GM12878 (cell line): ENCODE measurements around the gene DAO. TPM values are rescaled to one million over a fixed set of nuclear protein-coding genes. Genes with fewer than 3 reads are reported as not detected.

Experiments
- BHLHE40 ChIP-seq, 2 experiments: fragments of 450-650 bp in 1 of 2; IDR thresholded peaks; 2 replicates each; pipeline ENCODE4 v1.6.1; 2011 to 2017; ENCODE audit warnings: low read depth in 2 of 2, borderline replicate concordance in 1 of 2, improper control_type of control experiment in 1 of 2, low read length in 1 of 2, mild to moderate bottlenecking in 1 of 2
- BMI1 ChIP-seq: fragments of 450-650 bp; IDR thresholded peaks from 2 replicates; pipeline ENCODE4 v1.6.1; 2016; ENCODE audit warnings: mild to moderate bottlenecking, moderate library complexity, borderline replicate concordance
- BRCA1 ChIP-seq: IDR thresholded peaks from 2 replicates; pipeline ENCODE4 v1.6.1; 2011; ENCODE audit warnings: low read depth, low read length, improper control_type of control experiment
- CBFB ChIP-seq: IDR thresholded peaks from 2 replicates; pipeline ENCODE4 v1.6.1; 2016; ENCODE audit warnings: antibody characterized with exemption, low read depth
- CHD2 ChIP-seq: IDR thresholded peaks from 2 replicates; pipeline ENCODE4 v1.6.1; 2011; ENCODE audit warnings: low read depth, low read length, improper control_type of control experiment, borderline replicate concordance
- CREM ChIP-seq: IDR thresholded peaks from 2 replicates; pipeline ENCODE4 v1.6.1; 2014; ENCODE audit warnings: antibody characterized with exemption, low read depth
- CTCF ChIP-seq, 3 experiments: IDR thresholded peaks in 2 of 3; conservative IDR thresholded peaks in 1 of 3; 2 replicates each; pipeline ENCODE4 v1.5.1; 2011; ENCODE audit warnings: low read depth in 3 of 3, low read length in 3 of 3, mild to moderate bottlenecking in 3 of 3, control low read depth in 2 of 3, moderate library complexity in 2 of 3, inconsistent platforms in 1 of 3, mixed read lengths in 1 of 3; ENCODE audit not compliant: control insufficient read depth in 2 of 3, insufficient read depth in 1 of 3; ENCODE audit errors: extremely low read depth in 1 of 3
- HDGF ChIP-seq: fragments of 450-650 bp; IDR thresholded peaks from 2 replicates; pipeline ENCODE4 v1.6.1; 2016; ENCODE audit warnings: antibody characterized with exemption
- IKZF2 ChIP-seq, 2 experiments: fragments of 450-650 bp; IDR thresholded peaks; 2 replicates each; pipeline ENCODE4 v1.6.1; 2017; ENCODE audit warnings: mild to moderate bottlenecking in 2 of 2, moderate library complexity in 2 of 2
- MEF2A ChIP-seq: IDR thresholded peaks from 2 replicates; pipeline ENCODE4 v1.6.1; 2011; ENCODE audit warnings: low read depth, mild to moderate bottlenecking, low read length, moderate library complexity; ENCODE audit not compliant: insufficient read depth
- MEF2B ChIP-seq: fragments of 450-650 bp; IDR thresholded peaks from 2 replicates; pipeline ENCODE4 v1.6.1; 2018; ENCODE audit warnings: mild to moderate bottlenecking, moderate library complexity; ENCODE audit not compliant: partially characterized antibody, poor library complexity, severe bottlenecking
- MTA2 ChIP-seq: fragments of 450-650 bp; IDR thresholded peaks from 2 replicates; pipeline ENCODE4 v1.6.1; 2016; ENCODE audit warnings: low read depth, mild to moderate bottlenecking, moderate library complexity
- MTA3 ChIP-seq: IDR thresholded peaks from 2 replicates; pipeline ENCODE4 v1.6.1; 2012; ENCODE audit warnings: low read length, inconsistent platforms, borderline replicate concordance
- NFIC ChIP-seq: IDR thresholded peaks from 2 replicates; pipeline ENCODE4 v1.6.1; 2012; ENCODE audit warnings: low read depth, mild to moderate bottlenecking, inconsistent platforms, low read length, moderate library complexity
- PAX5 ChIP-seq: IDR thresholded peaks from 2 replicates; pipeline ENCODE4 v1.6.1; 2011; ENCODE audit warnings: low read depth, low read length, borderline replicate concordance
- PML ChIP-seq: IDR thresholded peaks from 2 replicates; pipeline ENCODE4 v1.6.1; 2012; ENCODE audit warnings: low read length, inconsistent platforms
- POLR2AphosphoS2 ChIP-seq: IDR thresholded peaks from 2 replicates; pipeline ENCODE4 v1.6.1; 2011; ENCODE audit warnings: low read depth, mild to moderate bottlenecking, low read length, improper control_type of control experiment, moderate library complexity
- RAD21 ChIP-seq: IDR thresholded peaks from 2 replicates; pipeline ENCODE4 v1.6.1; 2011; ENCODE audit warnings: mild to moderate bottlenecking, low read depth, low read length, moderate library complexity; ENCODE audit not compliant: insufficient read depth
- RUNX3 ChIP-seq: IDR thresholded peaks from 2 replicates; pipeline ENCODE4 v1.6.1; 2012; ENCODE audit warnings: low read length, inconsistent platforms
- TCF12 ChIP-seq: IDR thresholded peaks from 2 replicates; pipeline ENCODE4 v1.6.1; 2011; ENCODE audit warnings: low read depth, mild to moderate bottlenecking, low read length
- WRNIP1 ChIP-seq: IDR thresholded peaks from 2 replicates; pipeline ENCODE4 v1.6.1; 2011; ENCODE audit warnings: low read depth, low read length, improper control_type of control experiment, borderline replicate concordance
- YY1 ChIP-seq: IDR thresholded peaks from 2 replicates; pipeline ENCODE4 v1.6.1; 2011; ENCODE audit warnings: low read depth, mild to moderate bottlenecking, low read length
- polyA plus RNA-seq, 11 experiments: library from polyadenylated mRNA; depleted of rRNA in 4 of 11; unstranded in 6 of 11; stranded (reverse) in 5 of 11; fragments of >200 nt; fragmentation: Nextera tagmentation in 4 of 11; fragmentation: Illumina TruSeq in 1 of 11; extraction: Ambion mirVana in 4 of 11; extraction: Trizol in 1 of 11; gene quantifications; 1 replicate in 1 of 11; 2 replicates in 10 of 11; pipeline versions ENCODE4 v1.2.1 to v1.2.3, GENCODE V29; 2011 to 2016; ENCODE audit warnings: inconsistent platforms in 2 of 11, missing spikeins in 2 of 11, low read depth in 1 of 11
- total RNA-seq, 4 experiments: library from RNA; depleted of rRNA in 3 of 4; stranded (reverse); fragments of >200 nt in 3 of 4; fragmentation: Illumina TruSeq in 1 of 4; extraction: Trizol in 1 of 4; gene quantifications; 2 replicates each; pipeline versions ENCODE4 v1.2.1 to v1.2.3, GENCODE V29; 2013 to 2021
- TF ChIP-seq, protein P1 (sequence below): IDR thresholded peaks from 2 replicates; pipeline ENCODE4 v1.6.1; 2012; ENCODE audit warnings: low read depth, low read length, improper control_type of control experiment
- TF ChIP-seq, protein P2 (sequence below): fragments of 450-650 bp; IDR thresholded peaks from 2 replicates; pipeline ENCODE4 v1.6.1; 2017; ENCODE audit warnings: mild to moderate bottlenecking, moderate library complexity

The DAO gene
- total and polyA plus RNA-seq, 10 of the 15 experiments (the other 5 are each of a cell fraction or from before 2014, with no cell fraction given), result 0.15 TPM; not detected in 9

DNA sequence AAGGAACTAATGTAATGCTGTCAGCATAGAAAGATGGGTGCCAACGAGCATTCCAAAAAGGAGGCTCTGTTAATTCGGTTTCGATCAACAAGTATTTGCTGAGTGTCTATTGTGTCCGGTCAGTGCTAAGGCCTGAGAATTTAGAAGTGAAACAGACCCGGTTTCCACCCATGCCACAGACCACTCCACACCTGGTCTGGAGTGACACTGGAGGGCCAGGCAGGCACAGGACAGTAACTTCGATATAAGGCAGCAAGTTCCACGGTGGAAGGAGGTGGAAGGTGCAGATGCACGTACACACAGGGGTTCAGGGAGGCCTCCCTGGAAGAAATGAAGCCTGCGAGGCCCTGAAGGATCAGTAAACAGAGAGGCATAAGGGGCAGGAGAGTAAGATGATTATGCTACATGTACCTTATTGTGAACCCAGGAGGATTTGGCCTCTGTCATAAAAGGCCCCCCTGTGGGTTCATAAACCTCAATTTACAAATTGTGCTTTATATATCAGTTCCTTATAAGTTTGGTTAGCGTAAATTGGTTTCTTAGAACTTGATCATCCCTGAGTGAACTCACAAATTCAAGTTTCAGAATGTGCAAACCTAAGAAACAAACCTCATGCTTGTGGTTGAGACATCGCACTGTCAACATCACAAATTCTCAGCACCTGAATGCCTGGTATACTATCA, 48.4 kb upstream of the DAO start (continued):
- TF ChIP-seq IKZF2 (IDR thresholded peaks at IDR 0.05) (peak; percentile 28 to 48; a peak in 1 of 4 replicates), RUNX3 (peak; percentile 97), WRNIP1 (no peak), CHD2 (0 out of 2 replicates have a peak, but pooled peaks have one; percentile 47), PML (no peak), MEF2B (peak; percentile 70), POLR2AphosphoS2 (no peak), RAD21 (no peak), BRCA1 (no peak), YY1 (no peak), NFIC (peak; percentile 82), BMI1 (peak; percentile 60; the same call in 1 of the 2 replicates), CTCF (IDR thresholded peaks at IDR 0.05 in 2 of 3, conservative IDR thresholded peaks at IDR 0.05 in 1 of 3; ENCODE audit: control insufficient read depth in 2 of 3, extremely low read depth in 1 of 3, insufficient read depth in 1 of 3, low read depth in 3 of 3, low read length in 3 of 3) (no peak), CREM (peak; percentile 47; the same call in 1 of the 2 replicates), MEF2A (0 out of 2 replicates have a peak, but pooled peaks have one; percentile 46), MTA2 (peak; percentile 94), TCF12 (0 out of 2 replicates have a peak, but pooled peaks have one; percentile 63), PAX5 (peak; percentile 45; the same call in 1 of the 2 replicates), HDGF (peak; percentile 58; the same call in 1 of the 2 replicates), MTA3 (peak; percentile 40; the same call in 1 of the 2 replicates), CBFB (peak; percentile 63; the same call in 1 of the 2 replicates), BHLHE40 (IDR thresholded peaks at IDR 0.05; ENCODE audit: borderline replicate concordance in 1 of 2, low read depth in 2 of 2, low read length in 1 of 2) (peak; percentile 68 to 73; a peak in 2 of 4 replicates)
- TF ChIP-seq, protein P1, sequence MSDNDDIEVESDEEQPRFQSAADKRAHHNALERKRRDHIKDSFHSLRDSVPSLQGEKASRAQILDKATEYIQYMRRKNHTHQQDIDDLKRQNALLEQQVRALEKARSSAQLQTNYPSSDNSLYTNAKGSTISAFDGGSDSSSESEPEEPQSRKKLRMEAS, result no peak
- TF ChIP-seq, protein P2, sequence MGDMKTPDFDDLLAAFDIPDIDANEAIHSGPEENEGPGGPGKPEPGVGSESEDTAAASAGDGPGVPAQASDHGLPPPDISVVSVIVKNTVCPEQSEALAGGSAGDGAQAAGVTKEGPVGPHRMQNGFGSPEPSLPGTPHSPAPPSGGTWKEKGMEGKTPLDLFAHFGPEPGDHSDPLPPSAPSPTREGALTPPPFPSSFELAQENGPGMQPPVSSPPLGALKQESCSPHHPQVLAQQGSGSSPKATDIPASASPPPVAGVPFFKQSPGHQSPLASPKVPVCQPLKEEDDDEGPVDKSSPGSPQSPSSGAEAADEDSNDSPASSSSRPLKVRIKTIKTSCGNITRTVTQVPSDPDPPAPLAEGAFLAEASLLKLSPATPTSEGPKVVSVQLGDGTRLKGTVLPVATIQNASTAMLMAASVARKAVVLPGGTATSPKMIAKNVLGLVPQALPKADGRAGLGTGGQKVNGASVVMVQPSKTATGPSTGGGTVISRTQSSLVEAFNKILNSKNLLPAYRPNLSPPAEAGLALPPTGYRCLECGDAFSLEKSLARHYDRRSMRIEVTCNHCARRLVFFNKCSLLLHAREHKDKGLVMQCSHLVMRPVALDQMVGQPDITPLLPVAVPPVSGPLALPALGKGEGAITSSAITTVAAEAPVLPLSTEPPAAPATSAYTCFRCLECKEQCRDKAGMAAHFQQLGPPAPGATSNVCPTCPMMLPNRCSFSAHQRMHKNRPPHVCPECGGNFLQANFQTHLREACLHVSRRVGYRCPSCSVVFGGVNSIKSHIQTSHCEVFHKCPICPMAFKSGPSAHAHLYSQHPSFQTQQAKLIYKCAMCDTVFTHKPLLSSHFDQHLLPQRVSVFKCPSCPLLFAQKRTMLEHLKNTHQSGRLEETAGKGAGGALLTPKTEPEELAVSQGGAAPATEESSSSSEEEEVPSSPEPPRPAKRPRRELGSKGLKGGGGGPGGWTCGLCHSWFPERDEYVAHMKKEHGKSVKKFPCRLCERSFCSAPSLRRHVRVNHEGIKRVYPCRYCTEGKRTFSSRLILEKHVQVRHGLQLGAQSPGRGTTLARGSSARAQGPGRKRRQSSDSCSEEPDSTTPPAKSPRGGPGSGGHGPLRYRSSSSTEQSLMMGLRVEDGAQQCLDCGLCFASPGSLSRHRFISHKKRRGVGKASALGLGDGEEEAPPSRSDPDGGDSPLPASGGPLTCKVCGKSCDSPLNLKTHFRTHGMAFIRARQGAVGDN, result peak; percentile 70
